HL-60 (cell line): ENCODE data around the gene MCCC2.

ENCODE experiments used
- DNase-seq, 2 experiments: peaks; one replicate each; pipeline ENCODE4 v3.0.0-alpha.2; 2010 to 2020; ENCODE audit warnings: low read depth in 1 of 2, low spot score in 1 of 2
- H3K27ac ChIP-seq: fragments of 250-450 bp; sonication (Bioruptor Pico); replicated peaks from 2 replicates; pipeline ENCODE4 v1.5.1; 2020; ENCODE audit warnings: mild to moderate bottlenecking, moderate library complexity
- H3K27me3 ChIP-seq: fragments of 250-450 bp; sonication (Bioruptor Pico); 2 replicates; pipeline ENCODE4 v1.5.1; 2021; ENCODE audit warnings: mild to moderate bottlenecking, moderate library complexity; ENCODE audit not compliant: insufficient read depth, poor library complexity, severe bottlenecking
- H3K4me3 ChIP-seq: replicated peaks from 2 replicates; pipeline ENCODE4 v1.5.1; 2011; ENCODE audit warnings: mild to moderate bottlenecking, control low read depth, low read length; ENCODE audit not compliant: insufficient read depth
- CTCF ChIP-seq: IDR thresholded peaks from one replicate; pipeline ENCODE4 v1.5.1; 2011; ENCODE audit warnings: low read length, control low read depth, inconsistent platforms; ENCODE audit not compliant: insufficient read depth
- GABPA ChIP-seq: IDR thresholded peaks from 2 replicates; pipeline ENCODE4 v1.6.1; 2012; ENCODE audit warnings: low read depth
- POLR2AphosphoS5 ChIP-seq: IDR thresholded peaks from 2 replicates; pipeline ENCODE4 v1.6.1; 2012; ENCODE audit warnings: low read depth
- REST ChIP-seq: IDR thresholded peaks from 2 replicates; pipeline ENCODE4 v1.6.1; 2012; ENCODE audit warnings: low read depth; ENCODE audit not compliant: insufficient replicate concordance
- SPI1 ChIP-seq: IDR thresholded peaks from 2 replicates; pipeline ENCODE4 v1.6.1; 2012; ENCODE audit warnings: low read depth, mild to moderate bottlenecking, borderline replicate concordance

The MCCC2 gene

GRCh38 chr5:71631070-71631469 lies 43.9 kb downstream of the MCCC2 start:
- no peak for DNase-seq
- Histone ChIP-seq H3K4me3 (no peak overlapping the region), H3K27ac (no peak overlapping the region), H3K27me3 (no peaks in the 10 kb centered on the region)
- TF ChIP-seq CTCF, result no peak
- no peak for TF ChIP-seq REST
- TF ChIP-seq SPI1, result no peak
- TF ChIP-seq GABPA, result no peak
- no peak for TF ChIP-seq POLR2AphosphoS5

- Histone ChIP-seq H3K27me3 (no peaks in the 10 kb centered on the region), H3K27ac (no peak overlapping the region), H3K4me3 (no peak overlapping the region)
- DNase-seq, result no peak
- TF ChIP-seq POLR2AphosphoS5 (no peak), CTCF (no peak), GABPA (no peak), REST (no peak), SPI1 (no peak)
Observed at GRCh38 chr5:71632168-71632567, 45.0 kb downstream of the MCCC2 start.

GRCh38 chr5:71633255-71634155 lies 46.4 kb downstream of the MCCC2 start:
- no peak for TF ChIP-seq GABPA
- no peak for TF ChIP-seq REST
- TF ChIP-seq POLR2AphosphoS5, result no peak
- no peak for TF ChIP-seq SPI1
- TF ChIP-seq CTCF, result no peak

More at GRCh38 chr5:71633255-71634155, 46.4 kb downstream of the MCCC2 start:
- Histone ChIP-seq H3K27me3 (no peaks in the 10 kb centered on the region), H3K27ac (no peak overlapping the region), H3K4me3 (no peak overlapping the region)
- no peak for DNase-seq
